PC-3 (cell line): Measurements from ENCODE around the gene ZNF10.

Experiments
- CTCF ChIP-seq: fragments of 300-600 bp; sonication (generic); conservative IDR thresholded peaks from 2 replicates; pipeline ENCODE4 v1.5.1; 2017; ENCODE audit warnings: antibody characterized with exemption, low read depth, mild to moderate bottlenecking, low read length
- EZH2 ChIP-seq: fragments of 300-600 bp; sonication (generic); IDR thresholded peaks from one replicate; pipeline ENCODE4 v1.6.1; 2017; ENCODE audit warnings: antibody characterized with exemption, mild to moderate bottlenecking, low read length; ENCODE audit not compliant: unreplicated experiment
- EZH2phosphoT487 ChIP-seq: fragments of 300-600 bp; sonication (generic); IDR thresholded peaks from 2 replicates; pipeline ENCODE4 v1.6.1; 2018; ENCODE audit warnings: mild to moderate bottlenecking, antibody characterized with exemption, low read length, borderline replicate concordance

GRCh38 chr12:133206390-133206789, 76.0 kb downstream of the ZNF10 start:
- TF ChIP-seq CTCF (no peak), EZH2 (no peak), EZH2phosphoT487 (no peak)
